HG03439 (cell line): ENCODE data around the gene LHFPL2.

ENCODE experiments used
- ATAC-seq: cut with Tn5 transposase; IDR thresholded peaks from one replicate; pipeline ENCODE4 v1.9.1; 2021; ENCODE audit warnings: mild to moderate bottlenecking, moderate library complexity; ENCODE audit not compliant: unreplicated experiment

The LHFPL2 gene

DNA sequence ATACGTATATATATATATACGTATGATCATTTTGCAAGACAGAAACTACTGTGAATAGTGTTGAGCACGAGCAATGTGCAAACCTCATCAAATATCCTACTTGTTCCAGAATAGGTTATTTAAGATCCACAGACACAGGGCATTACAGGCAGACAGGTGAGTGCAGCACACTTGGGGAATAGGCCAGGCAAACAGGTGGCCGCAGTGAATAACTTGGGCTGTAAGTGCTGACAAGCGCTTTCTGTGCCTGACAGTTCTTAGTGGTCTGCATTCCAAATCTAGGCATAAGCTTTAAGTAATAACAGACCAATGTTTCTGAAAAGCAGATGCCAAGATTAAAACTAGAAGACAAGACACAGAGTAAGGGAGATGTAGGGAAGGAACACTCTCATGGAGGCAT is 77.9 kb downstream of the LHFPL2 start:
- no peak for ATAC-seq

DNA sequence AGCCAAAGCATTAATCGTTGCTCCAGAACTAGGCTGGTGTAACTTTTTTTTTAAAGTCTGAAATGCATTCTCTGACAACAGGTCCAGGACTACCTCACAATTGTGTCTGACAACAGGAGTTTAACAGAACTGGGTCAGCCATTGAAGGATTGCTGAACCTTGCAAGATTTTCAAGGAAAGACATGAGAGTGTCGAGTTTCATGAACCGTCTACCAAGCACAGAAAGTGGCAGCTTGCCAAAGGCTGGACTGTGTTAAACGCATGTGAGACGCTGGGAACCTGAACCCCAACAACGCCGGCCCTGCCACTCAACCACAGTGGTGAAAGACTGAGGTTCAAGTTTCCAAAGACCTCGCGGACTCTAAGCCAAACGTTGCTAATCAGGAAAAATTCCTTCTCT is 79.1 kb downstream of the LHFPL2 start:
- no peak for ATAC-seq

DNA sequence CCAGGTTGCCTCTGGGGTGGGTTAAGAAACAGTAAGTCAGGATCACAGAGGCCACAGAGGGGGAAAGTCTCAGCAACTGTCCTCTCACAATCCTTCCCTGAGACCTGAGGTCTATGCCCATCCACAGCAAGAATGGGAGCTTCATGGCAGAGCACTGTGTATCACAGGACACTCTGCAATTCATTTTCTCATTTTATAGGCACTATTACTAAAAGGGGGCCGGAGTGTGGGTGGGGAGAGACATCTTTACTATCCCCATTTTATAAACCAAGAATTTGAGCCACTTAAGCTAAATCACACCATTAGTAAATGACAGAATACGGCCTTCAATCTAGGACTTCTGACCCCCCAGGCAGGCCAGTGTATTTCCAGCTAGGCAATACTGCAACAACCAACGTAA is 79.9 kb downstream of the LHFPL2 start:
- no peak for ATAC-seq

GRCh38 chr5:78568212-78568611 is 80.4 kb downstream of the LHFPL2 start:
- ATAC-seq, result no peak

- no peak for ATAC-seq
These were observed 81.0 kb downstream of the LHFPL2 start for GRCh38 chr5:78567617-78568016.

- ATAC-seq, result no peak
These were observed 81.7 kb downstream of the LHFPL2 start for GRCh38 chr5:78566747-78567425.

DNA sequence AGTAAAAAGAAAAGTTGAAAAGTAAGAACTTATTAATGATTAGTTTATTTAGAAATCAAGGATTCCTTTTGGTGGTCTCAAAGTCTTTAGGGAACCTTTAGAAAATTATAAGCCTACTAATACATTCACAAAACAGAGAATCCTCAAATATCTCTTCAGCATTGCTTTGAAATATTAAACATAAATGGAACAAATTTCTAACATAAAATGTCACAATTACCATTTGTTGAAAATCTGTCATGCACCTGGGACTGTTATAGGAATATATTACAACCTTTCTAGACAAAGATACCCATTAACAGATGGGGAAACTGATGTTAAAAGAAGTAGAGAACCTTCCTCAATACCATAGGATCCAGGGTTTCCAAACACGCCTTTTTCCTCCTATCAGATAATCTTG is 83.2 kb downstream of the LHFPL2 start:
- ATAC-seq, result no peak

- no peak for ATAC-seq
These were observed 85.0 kb downstream of the LHFPL2 start for GRCh38 chr5:78563621-78564020.

- ATAC-seq, result no peak
These were observed 85.8 kb downstream of the LHFPL2 start for GRCh38 chr5:78562714-78563330.

- ATAC-seq, result no peak
These were observed 86.6 kb downstream of the LHFPL2 start for GRCh38 chr5:78562001-78562400.

- ATAC-seq, result no peak
These were observed 87.3 kb downstream of the LHFPL2 start for GRCh38 chr5:78561261-78561660.

DNA sequence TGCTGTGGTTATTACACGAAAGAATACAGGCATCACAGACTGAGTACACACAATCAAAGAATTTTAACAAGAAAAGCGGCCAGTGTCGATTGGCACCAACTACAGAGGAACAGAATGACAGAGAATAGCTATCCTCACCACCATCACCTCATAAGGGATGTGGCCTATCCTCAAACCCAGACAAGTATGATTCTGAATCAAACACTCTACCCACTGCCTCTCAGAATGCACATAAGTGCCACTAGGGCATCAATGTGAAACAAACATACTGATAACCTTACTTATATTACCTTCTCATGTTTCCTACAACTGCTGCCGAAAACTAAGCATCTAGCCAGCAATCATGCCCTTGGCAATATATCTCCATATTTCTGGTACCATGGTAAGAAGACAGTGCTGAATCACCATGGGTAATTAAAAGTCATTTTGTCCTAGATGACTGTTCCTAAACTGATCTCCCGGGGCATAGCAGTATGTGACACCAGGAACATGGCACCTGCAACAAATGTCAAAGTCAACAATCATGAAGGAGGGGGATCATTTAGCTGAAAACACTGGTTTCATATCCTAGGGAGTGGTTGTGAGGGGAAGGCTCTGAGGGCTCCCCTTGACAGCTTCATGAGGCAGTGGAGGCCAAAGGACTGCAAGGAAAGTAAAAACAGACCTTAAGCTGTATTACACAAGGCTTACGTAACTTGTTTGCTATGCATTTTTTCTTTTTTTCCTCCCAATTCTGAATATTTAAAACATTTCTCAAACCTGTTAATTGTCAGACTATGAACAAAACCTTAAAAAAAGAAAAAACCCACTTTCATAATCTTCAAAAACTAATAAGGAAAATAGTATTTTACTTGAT is 88.3 kb downstream of the LHFPL2 start:
- no peak for ATAC-seq

GRCh38 chr5:78557601-78558000 is 91.0 kb downstream of the LHFPL2 start:
- no peak for ATAC-seq

DNA sequence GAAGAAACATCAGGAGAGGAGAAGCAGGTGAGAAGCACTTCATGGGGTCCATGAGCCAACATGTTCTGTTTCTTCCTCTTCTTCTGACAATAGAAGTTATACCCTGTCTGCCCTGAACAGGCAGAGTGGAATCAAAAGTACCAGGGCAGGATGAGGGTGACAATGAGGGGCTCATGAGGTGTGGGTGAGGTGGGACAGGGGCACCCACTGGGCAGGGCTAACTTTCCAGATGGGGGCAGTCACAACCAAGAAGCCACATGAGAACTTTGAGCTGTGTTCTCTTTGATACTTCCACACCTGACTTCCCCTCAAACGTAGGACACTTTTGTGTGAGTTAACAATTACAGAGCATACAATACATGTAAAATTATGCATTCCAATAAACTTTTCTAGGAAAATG is 92.7 kb downstream of the LHFPL2 start:
- no peak for ATAC-seq

GRCh38 chr5:78554670-78555069 is 93.9 kb downstream of the LHFPL2 start:
- ATAC-seq, result no peak

- ATAC-seq, result no peak
These were observed 94.8 kb downstream of the LHFPL2 start for GRCh38 chr5:78553580-78554353.

DNA sequence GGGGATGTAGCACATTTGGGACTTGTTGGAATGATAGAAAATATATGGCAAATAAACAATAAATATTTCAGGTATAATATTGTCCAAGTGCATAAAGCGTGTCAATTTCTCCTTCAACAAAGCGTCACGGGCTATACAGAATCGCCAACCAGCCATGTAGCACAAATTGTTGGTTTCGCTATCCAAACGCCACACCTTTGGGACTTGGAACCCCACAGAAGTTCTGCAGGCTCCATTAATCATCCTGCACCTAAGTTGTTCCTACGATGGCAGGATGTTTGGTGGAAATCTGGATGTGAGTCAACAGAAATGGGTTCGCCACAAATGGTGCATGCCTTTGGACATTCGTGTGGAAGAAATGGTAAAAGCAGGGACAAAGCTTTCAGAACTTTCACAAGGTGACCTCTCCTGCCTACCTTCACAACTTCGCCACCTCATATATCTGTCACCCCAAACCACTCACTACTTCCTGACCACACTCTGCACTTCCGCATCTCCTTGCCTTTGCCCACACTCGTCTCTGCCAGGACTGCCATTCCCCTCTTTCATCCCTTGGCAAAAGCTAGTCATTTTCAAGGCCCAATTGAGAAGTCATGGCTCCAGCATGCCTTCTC is 95.7 kb downstream of the LHFPL2 start:
- ATAC-seq, result no peak

DNA sequence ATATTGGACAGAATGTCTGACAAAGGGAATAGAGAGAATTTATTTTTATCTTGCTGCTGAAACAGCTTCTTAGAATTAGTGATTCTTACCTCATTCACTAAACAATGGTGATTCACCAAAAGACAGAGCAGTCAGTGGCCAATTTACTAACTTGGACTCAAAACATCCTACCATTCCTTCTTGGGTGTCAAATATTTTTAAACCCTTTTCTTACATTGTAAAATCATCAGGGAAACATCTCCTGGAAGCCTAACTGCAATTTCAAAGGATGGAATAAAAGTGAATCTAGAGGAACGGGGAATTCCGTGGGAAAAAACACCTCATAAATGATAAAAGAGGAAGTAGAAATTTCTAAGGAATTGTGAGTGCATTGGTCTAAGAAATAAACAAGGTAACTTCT is 97.7 kb downstream of the LHFPL2 start:
- ATAC-seq, result no peak

- no peak for ATAC-seq
These were observed 99.5 kb downstream of the LHFPL2 start for GRCh38 chr5:78549043-78549442.

DNA sequence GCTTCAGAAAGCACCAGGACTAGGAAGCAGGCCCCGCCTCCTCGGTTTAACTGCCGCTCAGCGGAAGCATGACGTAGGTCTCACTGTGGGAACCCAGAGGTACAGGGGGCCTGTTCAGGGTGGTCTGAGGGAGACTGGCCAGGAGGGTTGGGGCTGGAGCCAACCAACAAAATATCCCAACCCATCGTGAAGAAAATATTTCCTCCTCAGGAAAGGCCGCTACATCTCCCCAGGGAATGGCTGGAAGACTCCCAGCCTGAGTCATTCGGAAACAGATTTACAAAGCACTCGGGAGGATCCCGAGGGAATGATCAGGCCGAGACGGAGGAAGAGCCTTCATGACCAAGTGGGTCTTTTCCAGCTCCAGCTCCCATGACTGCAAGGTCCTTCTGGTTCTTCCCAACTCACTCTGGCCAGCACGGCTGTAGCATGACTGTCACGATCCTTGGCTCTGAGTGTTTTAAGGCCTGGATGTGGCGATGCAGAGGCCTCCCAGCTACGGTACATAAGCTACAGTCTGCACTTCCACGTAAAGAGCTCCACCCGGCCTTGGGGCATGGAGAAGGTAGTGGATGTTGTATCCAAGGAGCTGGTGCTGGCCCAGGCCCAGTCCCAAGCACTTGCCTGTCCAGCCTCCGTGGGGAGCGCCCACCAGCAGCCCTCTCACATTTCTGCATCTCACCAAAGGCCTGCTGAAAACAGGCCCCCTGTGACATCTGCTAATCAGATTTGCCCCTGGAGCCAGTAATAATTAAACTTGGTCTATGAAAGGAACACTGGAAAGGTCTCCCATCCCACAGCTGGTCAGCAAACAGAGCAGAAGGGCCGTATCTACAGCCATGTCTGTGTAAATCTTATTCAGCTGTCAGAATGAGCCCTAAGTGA is 100.6 kb downstream of the LHFPL2 start:
- no peak for ATAC-seq
